Measurements from ENCODE around the gene ZFP1. TPM values are rescaled to one million over a fixed set of nuclear protein-coding genes. Genes with fewer than 3 reads are reported as not detected.

ZFP1 gene
- polyA plus RNA-seq, 1 of the 3 experiments (the other 2 are of a cell fraction), result 3.0 TPM

DNA sequence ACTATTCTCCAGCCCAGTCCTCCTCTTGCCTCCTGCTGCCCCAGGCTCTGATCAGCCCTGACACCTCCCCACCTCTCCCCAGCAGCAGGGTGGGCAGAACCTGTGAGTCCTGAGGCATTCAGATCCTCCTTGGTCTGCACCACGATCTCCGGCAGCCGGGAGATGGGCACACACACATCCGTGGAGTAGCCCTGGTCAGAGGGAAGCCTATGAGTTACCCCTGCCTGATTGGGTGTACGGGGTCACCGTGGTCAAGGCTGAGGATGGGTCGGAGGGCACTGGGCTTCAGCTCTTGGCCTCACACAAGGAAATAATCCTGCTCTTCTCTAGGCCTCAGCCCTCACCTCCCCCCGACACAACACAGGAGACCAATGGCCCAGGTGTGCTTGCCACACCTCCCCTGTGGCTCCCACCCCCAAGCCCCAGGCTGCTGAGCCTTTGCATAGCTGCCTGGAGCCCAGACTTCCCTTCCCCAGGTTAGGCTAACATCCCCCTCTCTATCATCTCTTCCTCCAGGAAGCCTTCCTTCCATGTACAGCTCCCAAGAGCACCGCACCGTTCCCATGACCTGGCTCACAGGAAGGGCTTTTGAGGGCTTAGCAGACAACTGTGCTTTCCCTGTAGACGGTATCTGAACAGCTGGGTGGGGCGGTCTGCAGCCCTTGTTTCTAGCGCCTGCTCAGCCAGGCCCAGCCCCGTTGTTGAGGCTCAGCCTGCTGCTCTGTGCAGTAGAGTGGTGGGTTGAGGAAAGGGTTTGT lies 35.4 kb upstream of the ZFP1 start:
- no peaks in the 10 kb centered on the region for H4K20me1 ChIP-seq (ENCODE audit: insufficient read depth)
- DNase-seq, result no peak
- no peak overlapping the region for H3K27ac ChIP-seq (ENCODE audit: low read depth in 2 of 2, low read length in 1 of 2)
- H3F3A ChIP-seq (replicated peaks; ENCODE audit: insufficient read depth), result peaks cover 25% of the 10 kb centered on the region
- H3K4me3 ChIP-seq (ENCODE audit: low read depth in 2 of 2, low read length in 1 of 2), result no peak overlapping the region
- ChIA-PET POLR2A (no interaction called here), CTCF (interaction anchor here (2.1 to 8.5 kb wide), 3 partner anchors 14 to 116 kb away, joined by 10 to 182 read pairs (median 56); partner anchors contain the start of gene ZNRF1)
- H3K79me2 ChIP-seq (ENCODE audit: insufficient read depth), result no peaks in the 10 kb centered on the region
- TF ChIP-seq RFX5 (IDR thresholded peaks at IDR 0.05; ENCODE audit: low read length) (no peak), CTCF (IDR thresholded peaks at IDR 0.05) (no peak), YY1 (IDR thresholded peaks at IDR 0.05; ENCODE audit: low read depth) (no peak), SMC3 (IDR thresholded peaks at IDR 0.05; ENCODE audit: low read depth, low read length) (no peak), FOXJ3 (CRISPR knock-in tag; IDR thresholded peaks at IDR 0.05) (no peak), EZH2phosphoT487 (IDR thresholded peaks at IDR 0.05; ENCODE audit: borderline replicate concordance, low read depth) (no peak), TCF12 (IDR thresholded peaks at IDR 0.05) (no peak), FOXM1 (IDR thresholded peaks at IDR 0.05; ENCODE audit: low read depth) (no peak), CHD2 (IDR thresholded peaks at IDR 0.05; ENCODE audit: low read length, partially characterized antibody) (no peak), TEAD4 (IDR thresholded peaks at IDR 0.05; ENCODE audit: borderline replicate concordance, insufficient read depth) (no peak), ZBTB33 (IDR thresholded peaks at IDR 0.05; ENCODE audit: borderline replicate concordance, low read depth) (no peak), GABPA (IDR thresholded peaks at IDR 0.05; ENCODE audit: low read depth) (no peak), MAX (IDR thresholded peaks at IDR 0.05; ENCODE audit: low read depth) (no peak)
- TF ChIP-seq, protein P1, sequence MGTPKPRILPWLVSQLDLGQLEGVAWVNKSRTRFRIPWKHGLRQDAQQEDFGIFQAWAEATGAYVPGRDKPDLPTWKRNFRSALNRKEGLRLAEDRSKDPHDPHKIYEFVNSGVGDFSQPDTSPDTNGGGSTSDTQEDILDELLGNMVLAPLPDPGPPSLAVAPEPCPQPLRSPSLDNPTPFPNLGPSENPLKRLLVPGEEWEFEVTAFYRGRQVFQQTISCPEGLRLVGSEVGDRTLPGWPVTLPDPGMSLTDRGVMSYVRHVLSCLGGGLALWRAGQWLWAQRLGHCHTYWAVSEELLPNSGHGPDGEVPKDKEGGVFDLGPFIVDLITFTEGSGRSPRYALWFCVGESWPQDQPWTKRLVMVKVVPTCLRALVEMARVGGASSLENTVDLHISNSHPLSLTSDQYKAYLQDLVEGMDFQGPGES (IDR thresholded peaks at IDR 0.05; ENCODE audit: low read depth, low read length), result no peak
- TF ChIP-seq, protein P2, sequence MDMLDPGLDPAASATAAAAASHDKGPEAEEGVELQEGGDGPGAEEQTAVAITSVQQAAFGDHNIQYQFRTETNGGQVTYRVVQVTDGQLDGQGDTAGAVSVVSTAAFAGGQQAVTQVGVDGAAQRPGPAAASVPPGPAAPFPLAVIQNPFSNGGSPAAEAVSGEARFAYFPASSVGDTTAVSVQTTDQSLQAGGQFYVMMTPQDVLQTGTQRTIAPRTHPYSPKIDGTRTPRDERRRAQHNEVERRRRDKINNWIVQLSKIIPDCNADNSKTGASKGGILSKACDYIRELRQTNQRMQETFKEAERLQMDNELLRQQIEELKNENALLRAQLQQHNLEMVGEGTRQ (IDR thresholded peaks at IDR 0.05; ENCODE audit: borderline replicate concordance, low read depth, low read length), result no peak
- no peak overlapping the region for H3K4me2 ChIP-seq
- no peaks in the 10 kb centered on the region for H3K27me3 ChIP-seq (ENCODE audit: insufficient read depth)
- H3K36me3 ChIP-seq (replicated peaks in 1 of 2; ENCODE audit: control insufficient read depth in 1 of 2, insufficient read depth in 2 of 2, low read length in 1 of 2), result no peaks in the 10 kb centered on the region
- H3K4me1 ChIP-seq (ENCODE audit: control insufficient read depth in 1 of 2, insufficient read depth in 2 of 2, low read depth in 1 of 2, low read length in 1 of 2), result peaks cover 23 to 38% of the 10 kb centered on the region in 2 experiments; a peak in 3 of 4 replicates
- no peak overlapping the region for H3K9ac ChIP-seq
- no peak overlapping the region for H2AFZ ChIP-seq (ENCODE audit: low read depth)
- H3K9me3 ChIP-seq, result no peaks in the 10 kb centered on the region
- H3K9me2 ChIP-seq, result no peaks in the 10 kb centered on the region
- WGBS (ENCODE audit: low lambda C conversion rate), result 97% methylated on average over 7 of the region's 14 CpGs

All from SK-N-SH (cell line).